HL-60 (cell line): ENCODE data around the gene AFF2.

Source experiments
- DNase-seq, 2 experiments: peaks; one replicate each; pipeline ENCODE4 v3.0.0-alpha.2; 2010 to 2020; ENCODE audit warnings: low read depth in 1 of 2, low spot score in 1 of 2
- H3K27ac ChIP-seq: fragments of 250-450 bp; sonication (Bioruptor Pico); replicated peaks from 2 replicates; pipeline ENCODE4 v1.5.1; 2020; ENCODE audit warnings: mild to moderate bottlenecking, moderate library complexity
- H3K27me3 ChIP-seq: fragments of 250-450 bp; sonication (Bioruptor Pico); 2 replicates; pipeline ENCODE4 v1.5.1; 2021; ENCODE audit warnings: mild to moderate bottlenecking, moderate library complexity; ENCODE audit not compliant: insufficient read depth, poor library complexity, severe bottlenecking
- H3K4me3 ChIP-seq: replicated peaks from 2 replicates; pipeline ENCODE4 v1.5.1; 2011; ENCODE audit warnings: mild to moderate bottlenecking, control low read depth, low read length; ENCODE audit not compliant: insufficient read depth
- CTCF ChIP-seq: IDR thresholded peaks from one replicate; pipeline ENCODE4 v1.5.1; 2011; ENCODE audit warnings: low read length, control low read depth, inconsistent platforms; ENCODE audit not compliant: insufficient read depth
- GABPA ChIP-seq: IDR thresholded peaks from 2 replicates; pipeline ENCODE4 v1.6.1; 2012; ENCODE audit warnings: low read depth
- POLR2AphosphoS5 ChIP-seq: IDR thresholded peaks from 2 replicates; pipeline ENCODE4 v1.6.1; 2012; ENCODE audit warnings: low read depth
- REST ChIP-seq: IDR thresholded peaks from 2 replicates; pipeline ENCODE4 v1.6.1; 2012; ENCODE audit warnings: low read depth; ENCODE audit not compliant: insufficient replicate concordance
- SPI1 ChIP-seq: IDR thresholded peaks from 2 replicates; pipeline ENCODE4 v1.6.1; 2012; ENCODE audit warnings: low read depth, mild to moderate bottlenecking, borderline replicate concordance

The AFF2 gene

GRCh38 chrX:149004936-149005335 is 504.5 kb downstream of the AFF2 start:
- no peak overlapping the region for H3K27ac ChIP-seq
- peak in 1 of 2 experiments; percentile 5 for DNase-seq
- no peak overlapping the region for H3K4me3 ChIP-seq
- no peaks in the 10 kb centered on the region for H3K27me3 ChIP-seq
- no peak for TF ChIP-seq CTCF

- Histone ChIP-seq H3K4me3 (no peak overlapping the region), H3K27ac (no peak overlapping the region), H3K27me3 (no peaks in the 10 kb centered on the region)
- no peak for DNase-seq
- TF ChIP-seq REST (no peak), SPI1 (no peak), GABPA (no peak), CTCF (no peak), POLR2AphosphoS5 (no peak)
Observed at GRCh38 chrX:149006235-149006634, 505.8 kb downstream of the AFF2 start.

- Histone ChIP-seq H3K27me3 (no peaks in the 10 kb centered on the region), H3K27ac (no peak overlapping the region), H3K4me3 (no peak overlapping the region)
- DNase-seq: no peak
- TF ChIP-seq GABPA (no peak), SPI1 (no peak), POLR2AphosphoS5 (no peak), CTCF (no peak), REST (no peak)
Observed at GRCh38 chrX:149007423-149007822, 507.0 kb downstream of the AFF2 start.

- Histone ChIP-seq H3K27me3 (no peaks in the 10 kb centered on the region), H3K4me3 (no peak overlapping the region), H3K27ac (no peak overlapping the region)
- DNase-seq: no peak
- TF ChIP-seq REST (no peak), SPI1 (no peak)
Observed at GRCh38 chrX:149010013-149010852, 509.8 kb downstream of the AFF2 start.
